ENCODE data around the gene MLLT10.
A peak's percentile ranks its signal among the peaks of the same experiment; 100 is the strongest.

Gene MLLT10

DNA sequence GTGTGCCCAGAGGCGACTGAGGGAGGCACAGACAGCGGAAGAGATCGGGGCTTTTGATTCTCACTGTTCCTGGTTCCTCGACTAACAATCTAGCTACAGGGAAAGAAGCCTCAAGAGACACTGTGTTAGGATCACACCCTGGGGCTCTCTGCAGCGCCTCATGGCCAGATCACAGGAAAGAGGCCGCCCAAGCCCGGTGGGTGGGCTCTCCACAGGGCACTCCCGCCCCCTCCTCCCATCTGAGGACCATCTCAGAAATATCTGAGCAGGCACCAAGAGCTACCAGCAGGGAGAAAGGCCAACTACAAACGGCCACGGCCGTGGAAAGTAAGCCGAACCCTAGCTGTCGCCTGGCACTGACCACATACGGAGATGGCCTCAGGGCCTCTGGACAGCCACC lies 224.2 kb downstream of the MLLT10 start:
- Mint-ChIP-seq H3K9me3 (ENCODE audit: low read depth) (no peaks in the 10 kb centered on the region), H3K4me1 (ENCODE audit: low read depth) (no peaks in the 10 kb centered on the region), H3K4me3 (no peak overlapping the region), H3K27me3 (no peaks in the 10 kb centered on the region), H3K36me3 (peaks cover 5% of the 10 kb centered on the region), H3K27ac (no peak overlapping the region)

DNA sequence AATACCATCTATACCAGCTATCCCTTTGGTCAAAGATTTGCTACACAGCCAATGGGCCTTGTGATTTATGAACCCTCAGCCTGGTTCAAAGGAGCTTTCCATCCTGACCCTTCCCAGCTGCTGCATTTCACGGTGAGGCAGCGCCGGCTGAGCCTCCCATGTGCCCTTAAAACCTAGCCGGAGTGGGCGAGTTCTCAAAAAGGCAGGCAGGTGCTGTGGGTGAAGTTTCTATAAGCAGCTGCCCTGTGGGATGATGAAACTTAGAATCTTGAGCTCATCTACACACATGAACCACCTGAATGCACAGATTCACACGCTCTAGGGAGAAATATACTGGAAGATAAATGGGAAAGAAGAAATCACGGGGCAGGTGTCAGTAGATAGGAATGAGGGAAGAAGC lies 224.7 kb downstream of the MLLT10 start:
- H3K4me3 Mint-ChIP-seq: no peak overlapping the region
- peaks cover 5% of the 10 kb centered on the region for H3K36me3 Mint-ChIP-seq
- H3K4me1 Mint-ChIP-seq (ENCODE audit: low read depth): no peaks in the 10 kb centered on the region
- H3K27me3 Mint-ChIP-seq: no peaks in the 10 kb centered on the region
- H3K9me3 Mint-ChIP-seq (ENCODE audit: low read depth): no peaks in the 10 kb centered on the region
- H3K27ac Mint-ChIP-seq: no peak overlapping the region

DNA sequence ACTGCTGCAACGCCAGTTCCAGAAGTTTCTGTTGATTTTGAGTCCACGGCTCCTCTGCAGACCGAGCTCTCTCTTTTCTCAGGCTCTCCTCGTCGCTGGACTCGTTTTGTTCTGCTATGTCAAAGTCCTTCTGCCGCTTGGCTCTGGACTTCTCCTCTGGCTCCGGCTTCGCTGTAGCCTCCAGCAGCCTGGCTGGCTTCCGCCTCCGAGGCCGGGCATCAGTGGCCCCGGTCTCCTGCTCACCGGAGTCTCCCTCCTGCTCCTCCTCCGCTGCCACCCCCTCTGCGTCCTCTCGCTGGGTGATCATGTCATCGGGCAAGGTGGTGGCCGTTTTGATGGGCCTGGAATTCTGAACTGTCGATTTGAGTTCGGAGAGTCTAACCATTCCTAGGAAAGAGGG lies 225.2 kb downstream of the MLLT10 start:
- Mint-ChIP-seq H3K9me3 (ENCODE audit: low read depth) (no peaks in the 10 kb centered on the region), H3K4me3 (no peak overlapping the region), H3K4me1 (ENCODE audit: low read depth) (no peaks in the 10 kb centered on the region), H3K27ac (no peak overlapping the region), H3K27me3 (no peaks in the 10 kb centered on the region), H3K36me3 (peaks cover 5% of the 10 kb centered on the region)

DNA sequence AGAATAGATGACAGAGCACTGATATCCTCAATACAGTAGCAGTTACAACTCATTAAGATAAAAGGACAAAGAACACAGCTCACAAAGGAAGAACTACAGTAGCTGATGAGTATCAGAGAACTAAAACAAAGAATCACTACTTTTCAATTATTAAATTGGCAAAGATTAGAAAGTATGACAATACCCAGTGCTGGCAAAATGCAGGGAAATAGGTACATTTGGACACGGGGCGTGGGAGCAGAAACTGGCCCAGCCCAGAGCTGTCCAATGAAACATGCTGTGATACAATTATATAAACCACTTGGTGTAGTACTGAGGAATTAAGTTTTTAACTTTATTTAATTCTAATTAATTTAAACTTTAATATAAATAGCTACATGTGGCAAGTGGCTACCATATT lies 226.3 kb downstream of the MLLT10 start:
- no peaks in the 10 kb centered on the region for H3K27me3 Mint-ChIP-seq
- H3K9me3 Mint-ChIP-seq (ENCODE audit: low read depth): no peaks in the 10 kb centered on the region
- peaks cover 6% of the 10 kb centered on the region for H3K4me1 Mint-ChIP-seq (ENCODE audit: low read depth)
- H3K27ac Mint-ChIP-seq: no peak overlapping the region
- no peak overlapping the region for H3K4me3 Mint-ChIP-seq
- peaks cover 10% of the 10 kb centered on the region for H3K36me3 Mint-ChIP-seq

DNA sequence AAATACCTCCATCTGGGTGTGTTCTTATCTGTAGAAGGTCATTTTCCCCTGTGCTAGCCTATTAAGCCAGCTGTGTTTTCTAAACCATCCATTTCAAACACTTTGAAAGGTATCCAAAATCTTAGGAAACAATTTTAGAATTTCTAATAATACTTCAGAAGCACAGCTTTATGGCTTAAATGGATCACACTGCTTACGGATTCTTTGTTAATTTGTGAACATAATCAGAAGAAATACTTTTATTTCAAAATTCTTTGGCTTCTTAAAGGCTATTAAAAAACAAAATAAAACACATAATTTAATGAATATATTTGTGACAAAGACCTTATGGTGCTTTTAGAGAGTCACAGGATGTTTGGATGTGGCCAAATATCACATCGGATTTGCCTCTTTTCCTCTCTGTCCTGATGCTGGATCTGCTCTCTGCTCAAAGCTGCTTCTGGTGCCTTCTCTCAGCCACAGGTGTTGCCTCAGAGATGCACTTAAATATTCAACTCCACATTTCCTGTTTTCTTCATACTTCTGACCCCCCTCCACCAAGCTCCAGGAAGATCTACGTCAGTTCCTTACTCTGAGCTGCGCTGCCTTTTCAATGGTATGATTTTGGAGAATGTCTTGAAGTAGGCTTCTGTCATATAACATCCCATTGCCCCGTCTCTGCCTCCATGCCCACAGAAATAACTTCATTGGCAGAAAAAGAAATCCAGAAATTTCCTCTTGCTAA lies 230.6 kb downstream of the MLLT10 start:
- H3K4me3 Mint-ChIP-seq: no peak overlapping the region
- peaks cover 7% of the 10 kb centered on the region for H3K4me1 Mint-ChIP-seq (ENCODE audit: low read depth)
- H3K27ac Mint-ChIP-seq: peak overlapping the region; percentile 86
- H3K9me3 Mint-ChIP-seq (ENCODE audit: low read depth): no peaks in the 10 kb centered on the region
- no peaks in the 10 kb centered on the region for H3K27me3 Mint-ChIP-seq
- peaks cover 6% of the 10 kb centered on the region for H3K36me3 Mint-ChIP-seq

DNA sequence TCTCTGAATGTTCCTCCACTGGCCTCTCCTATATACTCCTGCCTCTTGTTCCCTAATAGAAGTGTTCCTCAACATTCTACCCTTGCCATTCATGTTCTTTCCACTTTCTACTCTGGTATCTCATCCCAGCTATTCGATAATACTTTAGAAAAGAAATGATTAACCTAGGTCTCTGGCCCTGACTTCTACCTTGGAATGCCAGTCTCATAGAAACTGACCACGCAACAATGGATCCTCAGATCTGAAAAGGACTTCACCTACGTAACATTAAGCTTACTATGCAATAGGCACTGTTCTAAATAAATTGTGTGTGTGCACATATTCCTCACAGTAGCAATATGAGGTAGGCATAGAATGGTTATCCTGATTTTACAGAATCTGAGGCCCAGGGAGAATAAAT lies 235.0 kb downstream of the MLLT10 start:
- Mint-ChIP-seq H3K27me3 (no peaks in the 10 kb centered on the region), H3K27ac (no peak overlapping the region), H3K4me3 (no peak overlapping the region), H3K36me3 (peaks cover 8% of the 10 kb centered on the region), H3K9me3 (ENCODE audit: low read depth) (no peaks in the 10 kb centered on the region), H3K4me1 (ENCODE audit: low read depth) (peaks cover 9% of the 10 kb centered on the region)

DNA sequence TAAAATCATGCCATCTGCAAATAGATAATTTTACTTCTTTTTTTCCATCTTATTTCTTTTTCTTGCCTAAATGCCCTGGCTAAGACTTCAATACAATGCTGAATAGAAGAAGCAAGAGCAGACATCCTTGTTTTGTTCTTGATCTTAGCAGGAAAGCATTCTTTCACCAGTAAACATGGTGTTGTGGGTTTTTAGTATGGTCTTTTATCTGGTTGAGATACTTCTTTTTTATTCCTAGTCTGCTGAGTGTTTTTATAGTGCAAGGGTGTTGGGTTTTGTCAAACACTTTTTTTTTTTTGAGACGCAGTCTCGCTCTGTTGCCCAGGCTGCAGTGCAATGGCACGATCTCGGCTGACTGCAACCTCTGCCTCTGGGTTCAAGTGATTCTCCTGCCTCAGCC lies 237.2 kb downstream of the MLLT10 start:
- peaks cover 2% of the 10 kb centered on the region for H3K4me1 Mint-ChIP-seq (ENCODE audit: low read depth)
- H3K27me3 Mint-ChIP-seq: no peaks in the 10 kb centered on the region
- H3K4me3 Mint-ChIP-seq: no peak overlapping the region
- no peak overlapping the region for H3K27ac Mint-ChIP-seq
- H3K9me3 Mint-ChIP-seq (ENCODE audit: low read depth): no peaks in the 10 kb centered on the region
- peaks cover 5% of the 10 kb centered on the region for H3K36me3 Mint-ChIP-seq

DNA sequence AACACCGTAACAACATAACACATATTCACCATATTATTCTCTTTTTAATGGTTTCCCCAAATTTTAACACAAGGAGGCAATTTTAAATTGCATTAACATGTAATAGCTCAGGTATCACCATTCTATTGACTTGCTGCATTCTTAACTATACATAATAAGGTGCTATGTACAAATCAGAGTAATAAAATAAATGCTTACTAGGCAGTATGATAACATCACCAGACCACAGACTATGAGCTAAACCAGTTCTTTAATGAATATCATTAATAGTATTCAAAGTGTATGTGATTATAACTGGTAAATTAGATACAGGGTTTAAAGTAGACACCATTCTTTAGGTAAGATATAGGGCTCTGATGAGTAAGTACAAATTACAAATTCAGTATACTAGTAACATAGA lies 242.9 kb downstream of the MLLT10 start:
- Mint-ChIP-seq H3K4me3 (no peak overlapping the region), H3K27ac (no peak overlapping the region), H3K36me3 (peaks cover 20% of the 10 kb centered on the region), H3K4me1 (ENCODE audit: low read depth) (peaks cover 8% of the 10 kb centered on the region), H3K27me3 (no peaks in the 10 kb centered on the region), H3K9me3 (ENCODE audit: low read depth) (no peaks in the 10 kb centered on the region)

DNA sequence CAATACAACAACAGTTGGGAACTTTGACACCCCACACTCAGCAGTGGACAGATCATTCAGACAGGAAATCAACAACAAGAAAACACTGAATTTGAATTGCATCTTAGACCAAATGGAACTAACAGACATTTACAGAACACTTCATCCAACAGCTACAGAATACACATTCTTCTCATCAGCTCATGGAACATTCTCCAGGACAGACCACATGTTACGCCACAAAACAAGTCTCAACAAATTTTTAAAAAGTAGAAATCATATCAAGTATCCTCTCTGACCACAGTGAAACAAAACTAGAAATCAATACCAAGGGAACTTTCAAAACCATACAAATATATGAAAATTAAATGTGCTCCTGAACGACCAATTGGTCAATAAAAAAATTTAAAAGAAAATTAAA lies 257.2 kb downstream of the MLLT10 start:
- Mint-ChIP-seq H3K27me3 (no peaks in the 10 kb centered on the region), H3K27ac (no peak overlapping the region), H3K9me3 (ENCODE audit: low read depth) (peaks cover 7% of the 10 kb centered on the region), H3K36me3 (peaks cover 18% of the 10 kb centered on the region), H3K4me3 (no peak overlapping the region), H3K4me1 (ENCODE audit: low read depth) (peaks cover 2% of the 10 kb centered on the region)

All from activated naive CD8-positive, alpha-beta T cell (primary cell).